H9 (cell line): Measurements from ENCODE around the gene HLA-DQA1. TPM values are rescaled to one million over a fixed set of nuclear protein-coding genes. Genes with fewer than 3 reads are reported as not detected.

Source experiments
- DNase-seq: peaks from one replicate; pipeline ENCODE4 v3.0.0-alpha.2; 2017
- H2AFZ ChIP-seq: one replicate; pipeline ENCODE4 v1.6.1; 2013; ENCODE audit warnings: mild to moderate bottlenecking, low read length, control low read depth, moderate library complexity
- H2AK5ac ChIP-seq: 2 replicates; pipeline ENCODE4 v1.6.1; 2013; ENCODE audit warnings: low read length, control low read depth, mixed read lengths; ENCODE audit not compliant: insufficient read length
- H2BK120ac ChIP-seq: one replicate; pipeline ENCODE4 v1.6.1; 2013; ENCODE audit warnings: low read depth, mild to moderate bottlenecking, low read length, control low read depth, inconsistent platforms; ENCODE audit not compliant: poor library complexity, severe bottlenecking
- H2BK12ac ChIP-seq: 2 replicates; pipeline ENCODE4 v1.6.1; 2013; ENCODE audit warnings: low read length, control low read depth, mixed read lengths, low read depth; ENCODE audit not compliant: insufficient read length
- H2BK15ac ChIP-seq: 2 replicates; pipeline ENCODE4 v1.6.1; 2013; ENCODE audit warnings: low read depth, low read length, control low read depth
- H2BK20ac ChIP-seq: one replicate; pipeline ENCODE4 v1.6.1; 2013; ENCODE audit warnings: low read depth, mild to moderate bottlenecking, low read length, control low read depth, inconsistent platforms; ENCODE audit not compliant: poor library complexity, severe bottlenecking
- H2BK5ac ChIP-seq: 2 replicates; pipeline ENCODE4 v1.6.1; 2013; ENCODE audit warnings: low read length, control low read depth, mixed read lengths; ENCODE audit not compliant: insufficient read length
- H3K14ac ChIP-seq: 2 replicates; pipeline ENCODE4 v1.6.1; 2013; ENCODE audit warnings: low read length, control low read depth; ENCODE audit not compliant: insufficient read depth
- H3K18ac ChIP-seq: 2 replicates; pipeline ENCODE4 v1.6.1; 2013; ENCODE audit warnings: low read depth, mild to moderate bottlenecking, mixed read lengths, low read length, control low read depth; ENCODE audit not compliant: insufficient read length
- H3K23ac ChIP-seq: 2 replicates; pipeline ENCODE4 v1.6.1; 2013; ENCODE audit warnings: low read length, control low read depth, mixed read lengths, low read depth; ENCODE audit not compliant: insufficient read length
- H3K23me2 ChIP-seq: 2 replicates; pipeline ENCODE4 v1.6.1; 2013; ENCODE audit warnings: low read depth, mild to moderate bottlenecking, mixed read lengths, low read length, control low read depth; ENCODE audit not compliant: insufficient read length, poor library complexity, severe bottlenecking
- H3K27ac ChIP-seq: 2 replicates; pipeline ENCODE4 v1.5.1; 2013; ENCODE audit warnings: low read length, control low read depth, mixed read lengths, low read depth; ENCODE audit not compliant: insufficient read length
- H3K27me3 ChIP-seq: 2 replicates; pipeline ENCODE4 v1.6.1; 2013; ENCODE audit warnings: low read length, control low read depth, inconsistent platforms; ENCODE audit not compliant: insufficient read depth
- H3K4ac ChIP-seq: 2 replicates; pipeline ENCODE4 v1.6.1; 2013; ENCODE audit warnings: low read depth, mild to moderate bottlenecking, control low read depth, inconsistent platforms, low read length, moderate library complexity
- H3K4me1 ChIP-seq: 2 replicates; pipeline ENCODE4 v1.6.1; 2013; ENCODE audit warnings: low read length, control low read depth, inconsistent platforms; ENCODE audit not compliant: insufficient read depth
- H3K4me2 ChIP-seq: 2 replicates; pipeline ENCODE4 v1.6.1; 2013; ENCODE audit warnings: low read length, control low read depth, mixed read lengths; ENCODE audit not compliant: insufficient read length, insufficient read depth
- H3K56ac ChIP-seq: 2 replicates; pipeline ENCODE4 v1.6.1; 2013; ENCODE audit warnings: low read depth, mild to moderate bottlenecking, mixed read lengths, low read length, control low read depth; ENCODE audit not compliant: insufficient read length
- H3K79me1 ChIP-seq: 2 replicates; pipeline ENCODE4 v1.6.1; 2013; ENCODE audit warnings: low read depth, mild to moderate bottlenecking, moderate library complexity, low read length, control low read depth, inconsistent platforms; ENCODE audit not compliant: insufficient read depth, poor library complexity, severe bottlenecking
- H3K79me2 ChIP-seq: 2 replicates; pipeline ENCODE4 v1.6.1; 2013; ENCODE audit warnings: low read length, control low read depth, inconsistent platforms; ENCODE audit not compliant: insufficient read depth
- H3K9ac ChIP-seq: 2 replicates; pipeline ENCODE4 v1.6.1; 2013; ENCODE audit warnings: low read length, control low read depth, mixed read lengths; ENCODE audit not compliant: insufficient read length; ENCODE audit errors: extremely low read depth
- H3K9me3 ChIP-seq: one replicate; pipeline ENCODE4 v1.6.1; 2013; ENCODE audit warnings: low read depth, low read length, inconsistent platforms; ENCODE audit not compliant: control insufficient read depth
- H3T11ph ChIP-seq: one replicate; pipeline ENCODE4 v1.6.1; 2013; ENCODE audit warnings: mild to moderate bottlenecking, low read length, control low read depth, inconsistent platforms
- H4K20me1 ChIP-seq: one replicate; pipeline ENCODE4 v1.6.1; 2013; ENCODE audit not compliant: control insufficient read depth, insufficient read length, insufficient read depth
- H4K5ac ChIP-seq: 2 replicates; pipeline ENCODE4 v1.6.1; 2013; ENCODE audit warnings: low read depth, mild to moderate bottlenecking, mixed read lengths, low read length, control low read depth; ENCODE audit not compliant: insufficient read length
- H4K8ac ChIP-seq: replicated peaks from 2 replicates; pipeline ENCODE4 v1.6.1; 2013; ENCODE audit warnings: low read length, control low read depth, mixed read lengths, low read depth; ENCODE audit not compliant: insufficient read length
- H4K91ac ChIP-seq: 2 replicates; pipeline ENCODE4 v1.6.1; 2013; ENCODE audit warnings: low read depth, mild to moderate bottlenecking, moderate library complexity, mixed read lengths, low read length, control low read depth; ENCODE audit not compliant: insufficient read length
- H3K27ac Mint-ChIP-seq, 3 experiments: 2 replicates in 2 of 3; 3 replicates in 1 of 3; pipeline ENCODE4 v1.8.0; 2020 to 2021; ENCODE audit warnings: mixed read lengths in 3 of 3, mild to moderate bottlenecking in 1 of 3, moderate library complexity in 1 of 3
- H3K27me3 Mint-ChIP-seq: 2 replicates; pipeline ENCODE4 v1.8.0; 2021; ENCODE audit warnings: low read depth, mild to moderate bottlenecking, moderate library complexity, mixed read lengths
- H3K36me3 Mint-ChIP-seq, 3 experiments: 2 replicates in 2 of 3; 3 replicates in 1 of 3; pipeline ENCODE4 v1.8.0; 2020 to 2021; ENCODE audit warnings: low read depth in 3 of 3, mixed read lengths in 3 of 3; ENCODE audit not compliant: insufficient read depth in 1 of 3
- H3K4me1 Mint-ChIP-seq, 2 experiments: 2 replicates each; pipeline ENCODE4 v1.8.0; 2020; ENCODE audit warnings: mixed read lengths in 2 of 2
- H3K4me3 Mint-ChIP-seq, 2 experiments: 2 replicates in 1 of 2; 3 replicates in 1 of 2; pipeline ENCODE4 v1.8.0; 2020 to 2021; ENCODE audit warnings: mild to moderate bottlenecking in 2 of 2, mixed read lengths in 2 of 2, moderate library complexity in 1 of 2
- H3K9me3 Mint-ChIP-seq, 2 experiments: 2 replicates in 1 of 2; 3 replicates in 1 of 2; pipeline ENCODE4 v1.8.0; 2020; ENCODE audit warnings: mild to moderate bottlenecking in 2 of 2, mixed read lengths in 2 of 2, moderate library complexity in 1 of 2
- WGBS: extraction: QIAGEN DNeasy Blood & Tissue Kit; methylation state at CpG from one replicate; pipeline ENCODE4 v1.1.7; 2013; ENCODE audit warnings: missing lambda C conversion rate, low lambda C conversion rate, mixed read lengths; ENCODE audit not compliant: insufficient read length; ENCODE audit errors: extremely low coverage; 5-methylcytosine and 5-hydroxymethylcytosine counted together
- total RNA-seq: library from RNA; stranded (reverse); gene quantifications from 2 replicates; pipeline ENCODE4 v1.2.1, GENCODE V29; 2021
- TF ChIP-seq, protein P1 (sequence below): fragments of 200-600 bp; sonication (generic); conservative IDR thresholded peaks from 3 replicates; pipeline ENCODE4 v1.8.0; 2021; ENCODE audit warnings: antibody characterized with exemption, mild to moderate bottlenecking

HLA-DQA1 gene
- total RNA-seq, 1 experiment from 2014 or later: 1.7 TPM

DNA sequence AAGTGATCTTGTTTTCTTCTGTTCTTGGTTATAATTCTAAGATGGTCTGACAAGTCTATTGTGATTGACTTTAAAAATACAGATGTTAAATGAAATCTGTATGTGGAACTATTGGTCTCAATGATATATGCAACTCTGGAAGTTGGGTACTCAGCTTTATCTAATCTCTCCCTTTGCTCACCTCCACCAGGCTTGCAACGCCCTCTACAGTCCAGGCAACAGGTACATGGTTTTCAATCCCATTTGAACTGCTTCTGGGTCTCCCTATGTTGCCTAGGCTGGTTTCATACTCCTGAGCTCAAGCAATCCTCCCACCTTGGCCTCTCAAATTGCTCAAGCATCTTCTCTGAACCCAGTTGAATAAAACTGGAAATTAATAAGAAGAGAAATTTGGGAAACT is 54.8 kb downstream of the HLA-DQA1 start:
- no peak overlapping the region for H3K4me2 ChIP-seq
- no peaks in the 10 kb centered on the region for H3K4me1 ChIP-seq
- H3K4ac ChIP-seq: no peak overlapping the region
- DNase-seq: peak; percentile 52
- TF ChIP-seq, protein P1, sequence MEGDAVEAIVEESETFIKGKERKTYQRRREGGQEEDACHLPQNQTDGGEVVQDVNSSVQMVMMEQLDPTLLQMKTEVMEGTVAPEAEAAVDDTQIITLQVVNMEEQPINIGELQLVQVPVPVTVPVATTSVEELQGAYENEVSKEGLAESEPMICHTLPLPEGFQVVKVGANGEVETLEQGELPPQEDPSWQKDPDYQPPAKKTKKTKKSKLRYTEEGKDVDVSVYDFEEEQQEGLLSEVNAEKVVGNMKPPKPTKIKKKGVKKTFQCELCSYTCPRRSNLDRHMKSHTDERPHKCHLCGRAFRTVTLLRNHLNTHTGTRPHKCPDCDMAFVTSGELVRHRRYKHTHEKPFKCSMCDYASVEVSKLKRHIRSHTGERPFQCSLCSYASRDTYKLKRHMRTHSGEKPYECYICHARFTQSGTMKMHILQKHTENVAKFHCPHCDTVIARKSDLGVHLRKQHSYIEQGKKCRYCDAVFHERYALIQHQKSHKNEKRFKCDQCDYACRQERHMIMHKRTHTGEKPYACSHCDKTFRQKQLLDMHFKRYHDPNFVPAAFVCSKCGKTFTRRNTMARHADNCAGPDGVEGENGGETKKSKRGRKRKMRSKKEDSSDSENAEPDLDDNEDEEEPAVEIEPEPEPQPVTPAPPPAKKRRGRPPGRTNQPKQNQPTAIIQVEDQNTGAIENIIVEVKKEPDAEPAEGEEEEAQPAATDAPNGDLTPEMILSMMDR: peak; percentile 77
- H3K27ac ChIP-seq: no peak overlapping the region
- Mint-ChIP-seq H3K9me3 (peaks cover 3 to 5% of the 10 kb centered on the region in 2 experiments; a peak in 2 of 5 replicates), H3K36me3 (no peaks in the 10 kb centered on the region), H3K4me3 (no peak overlapping the region), H3K27ac (no peak overlapping the region), H3K27me3 (no peaks in the 10 kb centered on the region; the same call in 1 of the 2 replicates), H3K4me1 (no peaks in the 10 kb centered on the region)
- no peak overlapping the region for H2AK5ac ChIP-seq
- H3K79me1 ChIP-seq: no peaks in the 10 kb centered on the region
- no peak overlapping the region for H3K18ac ChIP-seq
- no peaks in the 10 kb centered on the region for H3K23me2 ChIP-seq
- H4K8ac ChIP-seq: no peak overlapping the region
- no peak overlapping the region for H2BK12ac ChIP-seq
- H4K91ac ChIP-seq: no peak overlapping the region
- no peaks in the 10 kb centered on the region for H3K27me3 ChIP-seq
- no peak overlapping the region for H4K5ac ChIP-seq
- no peak overlapping the region for H2BK120ac ChIP-seq
- H2AFZ ChIP-seq: no peak overlapping the region
- H3K14ac ChIP-seq: no peak overlapping the region
- H3K9me3 ChIP-seq: no peaks in the 10 kb centered on the region
- no peaks in the 10 kb centered on the region for H3K79me2 ChIP-seq
- no peak overlapping the region for H2BK15ac ChIP-seq
- no peak overlapping the region for H3T11ph ChIP-seq
- no peaks in the 10 kb centered on the region for H4K20me1 ChIP-seq
- H3K23ac ChIP-seq: no peak overlapping the region
- no peak overlapping the region for H3K56ac ChIP-seq
- no peak overlapping the region for H2BK20ac ChIP-seq
- WGBS: no CpG with 5 or more reads among the region's 1 CpG
- no peak overlapping the region for H2BK5ac ChIP-seq
- no peak overlapping the region for H3K9ac ChIP-seq

Other genes with a start within 250 kb of the HLA-DQA1 start
- gene BTNL2, start 230.2 kb upstream of the HLA-DQA1 start, total RNA-seq: not detected in 2 replicates
- gene HLA-DRA, start 197.5 kb upstream of the HLA-DQA1 start, total RNA-seq: 2.8 and 3.1 TPM in 2 replicates
- gene HLA-DRB5, start 107.1 kb upstream of the HLA-DQA1 start, total RNA-seq: 3.3 and 4.2 TPM in 2 replicates
- 24.7 and 25.9 TPM in 2 replicates for gene HLA-DRB1, start 47.6 kb upstream of the HLA-DQA1 start, total RNA-seq
- gene HLA-DQB1, start 29.3 kb downstream of the HLA-DQA1 start, total RNA-seq: 39.2 and 41.0 TPM in 2 replicates
- not detected in 2 replicates for gene HLA-DQA2, start 104.0 kb downstream of the HLA-DQA1 start, total RNA-seq
- gene HLA-DQB2, start 126.1 kb downstream of the HLA-DQA1 start, total RNA-seq: not detected in 2 replicates
- gene HLA-DOB, start 179.6 kb downstream of the HLA-DQA1 start, total RNA-seq: 0.20 TPM in 1 of 2 replicates, not detected in the other
- gene TAP2, start 201.3 kb downstream of the HLA-DQA1 start, total RNA-seq: 16.3 and 20.3 TPM in 2 replicates
- gene PSMB8, start 206.6 kb downstream of the HLA-DQA1 start, total RNA-seq: 17.6 and 19.1 TPM in 2 replicates
- gene TAP1, start 216.3 kb downstream of the HLA-DQA1 start, total RNA-seq: 12.1 and 12.7 TPM in 2 replicates
- gene PSMB9, start 216.8 kb downstream of the HLA-DQA1 start, total RNA-seq: 3.2 and 3.5 TPM in 2 replicates